HL-60 (cell line): ENCODE data around the gene ARRB2.

Experiments
- DNase-seq, 2 experiments: peaks; one replicate each; pipeline ENCODE4 v3.0.0-alpha.2; 2010 to 2020; ENCODE audit warnings: low read depth in 1 of 2, low spot score in 1 of 2
- H3K27ac ChIP-seq: fragments of 250-450 bp; sonication (Bioruptor Pico); replicated peaks from 2 replicates; pipeline ENCODE4 v1.5.1; 2020; ENCODE audit warnings: mild to moderate bottlenecking, moderate library complexity
- H3K27me3 ChIP-seq: fragments of 250-450 bp; sonication (Bioruptor Pico); 2 replicates; pipeline ENCODE4 v1.5.1; 2021; ENCODE audit warnings: mild to moderate bottlenecking, moderate library complexity; ENCODE audit not compliant: insufficient read depth, poor library complexity, severe bottlenecking
- H3K4me3 ChIP-seq: replicated peaks from 2 replicates; pipeline ENCODE4 v1.5.1; 2011; ENCODE audit warnings: mild to moderate bottlenecking, control low read depth, low read length; ENCODE audit not compliant: insufficient read depth
- GABPA ChIP-seq: IDR thresholded peaks from 2 replicates; pipeline ENCODE4 v1.6.1; 2012; ENCODE audit warnings: low read depth
- POLR2AphosphoS5 ChIP-seq: IDR thresholded peaks from 2 replicates; pipeline ENCODE4 v1.6.1; 2012; ENCODE audit warnings: low read depth
- SPI1 ChIP-seq: IDR thresholded peaks from 2 replicates; pipeline ENCODE4 v1.6.1; 2012; ENCODE audit warnings: low read depth, mild to moderate bottlenecking, borderline replicate concordance
- TF ChIP-seq, protein P1 (sequence below): IDR thresholded peaks from one replicate; pipeline ENCODE4 v1.5.1; 2011; ENCODE audit warnings: low read length, control low read depth, inconsistent platforms; ENCODE audit not compliant: insufficient read depth
- TF ChIP-seq, protein P2 (sequence below): IDR thresholded peaks from 2 replicates; pipeline ENCODE4 v1.6.1; 2012; ENCODE audit warnings: low read depth; ENCODE audit not compliant: insufficient replicate concordance

Gene ARRB2

DNA sequence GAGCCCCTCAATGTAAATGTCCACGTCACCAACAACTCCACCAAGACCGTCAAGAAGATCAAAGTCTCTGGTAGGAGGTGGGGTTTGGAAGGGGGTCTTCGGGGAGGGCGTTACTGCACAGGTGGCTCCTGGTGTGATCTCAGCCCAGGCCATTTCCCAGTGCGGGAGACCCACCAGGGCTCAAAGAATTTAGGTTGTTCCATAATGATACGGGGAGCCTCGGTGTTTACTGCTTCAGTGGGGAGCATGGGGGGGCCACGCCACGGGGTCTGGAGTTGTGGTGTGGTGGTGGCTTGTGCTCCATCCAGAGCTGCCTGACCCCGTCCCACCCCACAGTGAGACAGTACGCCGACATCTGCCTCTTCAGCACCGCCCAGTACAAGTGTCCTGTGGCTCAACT, 7.8 kb downstream of the ARRB2 start:
- Histone ChIP-seq H3K4me3 (no peak overlapping the region), H3K27me3 (no peaks in the 10 kb centered on the region), H3K27ac (no peak overlapping the region)
- DNase-seq = no peak
- TF ChIP-seq SPI1 = no peak
- TF ChIP-seq POLR2AphosphoS5 = no peak
- TF ChIP-seq, protein P1, sequence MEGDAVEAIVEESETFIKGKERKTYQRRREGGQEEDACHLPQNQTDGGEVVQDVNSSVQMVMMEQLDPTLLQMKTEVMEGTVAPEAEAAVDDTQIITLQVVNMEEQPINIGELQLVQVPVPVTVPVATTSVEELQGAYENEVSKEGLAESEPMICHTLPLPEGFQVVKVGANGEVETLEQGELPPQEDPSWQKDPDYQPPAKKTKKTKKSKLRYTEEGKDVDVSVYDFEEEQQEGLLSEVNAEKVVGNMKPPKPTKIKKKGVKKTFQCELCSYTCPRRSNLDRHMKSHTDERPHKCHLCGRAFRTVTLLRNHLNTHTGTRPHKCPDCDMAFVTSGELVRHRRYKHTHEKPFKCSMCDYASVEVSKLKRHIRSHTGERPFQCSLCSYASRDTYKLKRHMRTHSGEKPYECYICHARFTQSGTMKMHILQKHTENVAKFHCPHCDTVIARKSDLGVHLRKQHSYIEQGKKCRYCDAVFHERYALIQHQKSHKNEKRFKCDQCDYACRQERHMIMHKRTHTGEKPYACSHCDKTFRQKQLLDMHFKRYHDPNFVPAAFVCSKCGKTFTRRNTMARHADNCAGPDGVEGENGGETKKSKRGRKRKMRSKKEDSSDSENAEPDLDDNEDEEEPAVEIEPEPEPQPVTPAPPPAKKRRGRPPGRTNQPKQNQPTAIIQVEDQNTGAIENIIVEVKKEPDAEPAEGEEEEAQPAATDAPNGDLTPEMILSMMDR = no peak
- TF ChIP-seq, protein P2, sequence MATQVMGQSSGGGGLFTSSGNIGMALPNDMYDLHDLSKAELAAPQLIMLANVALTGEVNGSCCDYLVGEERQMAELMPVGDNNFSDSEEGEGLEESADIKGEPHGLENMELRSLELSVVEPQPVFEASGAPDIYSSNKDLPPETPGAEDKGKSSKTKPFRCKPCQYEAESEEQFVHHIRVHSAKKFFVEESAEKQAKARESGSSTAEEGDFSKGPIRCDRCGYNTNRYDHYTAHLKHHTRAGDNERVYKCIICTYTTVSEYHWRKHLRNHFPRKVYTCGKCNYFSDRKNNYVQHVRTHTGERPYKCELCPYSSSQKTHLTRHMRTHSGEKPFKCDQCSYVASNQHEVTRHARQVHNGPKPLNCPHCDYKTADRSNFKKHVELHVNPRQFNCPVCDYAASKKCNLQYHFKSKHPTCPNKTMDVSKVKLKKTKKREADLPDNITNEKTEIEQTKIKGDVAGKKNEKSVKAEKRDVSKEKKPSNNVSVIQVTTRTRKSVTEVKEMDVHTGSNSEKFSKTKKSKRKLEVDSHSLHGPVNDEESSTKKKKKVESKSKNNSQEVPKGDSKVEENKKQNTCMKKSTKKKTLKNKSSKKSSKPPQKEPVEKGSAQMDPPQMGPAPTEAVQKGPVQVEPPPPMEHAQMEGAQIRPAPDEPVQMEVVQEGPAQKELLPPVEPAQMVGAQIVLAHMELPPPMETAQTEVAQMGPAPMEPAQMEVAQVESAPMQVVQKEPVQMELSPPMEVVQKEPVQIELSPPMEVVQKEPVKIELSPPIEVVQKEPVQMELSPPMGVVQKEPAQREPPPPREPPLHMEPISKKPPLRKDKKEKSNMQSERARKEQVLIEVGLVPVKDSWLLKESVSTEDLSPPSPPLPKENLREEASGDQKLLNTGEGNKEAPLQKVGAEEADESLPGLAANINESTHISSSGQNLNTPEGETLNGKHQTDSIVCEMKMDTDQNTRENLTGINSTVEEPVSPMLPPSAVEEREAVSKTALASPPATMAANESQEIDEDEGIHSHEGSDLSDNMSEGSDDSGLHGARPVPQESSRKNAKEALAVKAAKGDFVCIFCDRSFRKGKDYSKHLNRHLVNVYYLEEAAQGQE = no peak
- no peak for TF ChIP-seq GABPA

DNA sequence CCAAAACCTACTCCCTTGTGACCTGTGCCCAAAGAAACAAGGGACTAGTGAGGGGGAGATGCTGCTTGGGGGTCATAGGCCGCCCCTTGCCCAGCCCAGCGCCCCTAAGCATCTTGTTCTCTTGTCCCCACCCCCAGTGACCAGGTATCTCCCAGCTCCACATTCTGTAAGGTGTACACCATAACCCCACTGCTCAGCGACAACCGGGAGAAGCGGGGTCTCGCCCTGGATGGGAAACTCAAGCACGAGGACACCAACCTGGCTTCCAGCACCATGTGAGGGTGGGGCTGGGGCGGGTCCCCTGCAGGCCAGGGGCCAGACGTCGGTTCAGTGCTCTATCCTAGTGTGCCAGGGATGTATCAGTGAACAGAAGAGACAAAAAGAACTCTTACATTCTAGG, 8.7 kb downstream of the ARRB2 start:
- Histone ChIP-seq H3K27me3 (no peaks in the 10 kb centered on the region), H3K4me3 (no peak overlapping the region), H3K27ac (no peak overlapping the region)
- no peak for DNase-seq
- TF ChIP-seq SPI1 (no peak), GABPA (no peak), POLR2AphosphoS5 (no peak)
- TF ChIP-seq, protein P2 = no peak

DNA sequence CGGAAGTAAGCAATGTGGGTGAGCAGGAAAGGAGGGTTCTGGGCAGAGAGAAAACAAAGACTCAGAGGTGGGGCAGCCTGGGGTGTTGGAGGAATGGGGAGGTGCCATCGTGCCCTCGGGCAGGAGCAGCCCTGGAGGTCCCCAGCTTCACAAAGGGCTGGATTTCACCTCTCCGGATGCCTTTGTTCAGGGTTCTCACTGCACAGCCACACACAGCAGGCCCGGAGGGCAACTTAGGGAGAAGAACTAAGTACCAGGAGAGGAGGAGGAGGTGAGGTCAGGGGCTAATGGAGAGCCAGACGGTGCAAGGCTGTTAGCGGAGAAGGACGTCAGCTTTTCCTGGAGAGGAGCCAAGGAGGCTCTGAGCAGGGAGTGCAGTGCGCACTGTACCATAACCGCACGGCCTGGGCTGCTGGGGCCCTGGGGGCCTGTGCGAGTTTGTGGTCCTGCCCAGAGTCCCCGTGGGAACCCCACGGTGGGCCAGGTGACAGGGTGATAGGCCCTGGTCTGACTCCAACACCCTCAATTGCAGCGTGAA, 9.3 kb downstream of the ARRB2 start:
- TF ChIP-seq, protein P2 = no peak
- TF ChIP-seq POLR2AphosphoS5 = no peak
- no peak overlapping the region for H3K4me3 ChIP-seq
- no peak overlapping the region for H3K27ac ChIP-seq

DNA sequence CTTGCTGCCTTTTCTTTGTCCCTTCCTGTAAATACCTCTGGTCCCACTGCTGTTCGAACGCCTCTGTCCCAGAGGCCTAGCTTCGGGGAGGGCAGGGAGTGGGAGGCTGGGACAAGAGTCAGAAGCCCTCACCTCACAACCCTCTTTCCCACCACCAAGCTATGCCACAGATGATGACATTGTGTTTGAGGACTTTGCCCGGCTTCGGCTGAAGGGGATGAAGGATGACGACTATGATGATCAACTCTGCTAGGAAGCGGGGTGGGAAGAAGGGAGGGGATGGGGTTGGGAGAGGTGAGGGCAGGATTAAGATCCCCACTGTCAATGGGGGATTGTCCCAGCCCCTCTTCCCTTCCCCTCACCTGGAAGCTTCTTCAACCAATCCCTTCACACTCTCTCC, 10.4 kb downstream of the ARRB2 start:
- no peak for DNase-seq
- no peak overlapping the region for H3K4me3 ChIP-seq
- no peaks in the 10 kb centered on the region for H3K27me3 ChIP-seq
- no peak overlapping the region for H3K27ac ChIP-seq
- TF ChIP-seq, protein P1 = no peak
- TF ChIP-seq SPI1 (no peak), POLR2AphosphoS5 (no peak), GABPA (no peak)
- TF ChIP-seq, protein P2 = no peak

More for the DNA sequence above, 9.3 kb downstream of the ARRB2 start:
- no peak for DNase-seq
- H3K27me3 ChIP-seq = no peaks in the 10 kb centered on the region
